Caco-2 (cell line): ENCODE results near the gene HOXC10. TPM values are rescaled to one million over a fixed set of nuclear protein-coding genes. Genes with fewer than 3 reads are reported as not detected.

ENCODE experiments used
- BruUV-seq: library from RNA; stranded (reverse); fragments of 400-500 nt; replicated peaks from 2 replicates; lab custom pipeline; 2021; lab: Mats Ljungman, UMichigan
- CTCF ChIA-PET: fragments of 300-600 bp; sonication (Branson Sonifier 250); formaldehyde crosslinking; loops from one replicate; lab custom pipeline; 2022; ENCODE audit warnings: antibody characterized with exemption; lab: Charles Lee
- POLR2A ChIA-PET: fragments of 300-600 bp; sonication (Branson Sonifier 250); formaldehyde crosslinking; loops from one replicate; lab custom pipeline; 2022; ENCODE audit warnings: antibody characterized with exemption; lab: Charles Lee
- DNase-seq, 2 experiments: peaks; one replicate each; pipeline versions ENCODE4 v3.0.0 to v3.0.0-alpha.2; 2020 to 2022
- H3K27me3 ChIP-seq: replicated peaks from 2 replicates; pipeline ENCODE4 v1.6.0; 2011; ENCODE audit warnings: low read length; ENCODE audit not compliant: control insufficient read depth, insufficient read depth
- H3K36me3 ChIP-seq: 2 replicates; pipeline ENCODE4 v1.5.1; 2011; ENCODE audit warnings: low read length; ENCODE audit not compliant: control insufficient read depth, insufficient read depth
- H3K4me1 ChIP-seq: fragments of 250-450 bp; sonication (Bioruptor Pico); 2 replicates; pipeline ENCODE4 v1.5.1; 2020; ENCODE audit warnings: mild to moderate bottlenecking
- H3K4me3 ChIP-seq: 2 replicates; pipeline ENCODE4 v1.5.1; 2011; ENCODE audit warnings: low read depth, mild to moderate bottlenecking, control low read depth, low read length
- H3K9me3 ChIP-seq: fragments of 250-450 bp; sonication (Bioruptor Pico); 2 replicates; pipeline ENCODE4 v1.5.1; 2020; ENCODE audit warnings: mild to moderate bottlenecking, moderate library complexity
- H3K27ac Mint-ChIP-seq: one replicate; pipeline ENCODE4 v1.8.0; 2022; ENCODE audit warnings: mixed read lengths; ENCODE audit not compliant: unreplicated experiment
- H3K27me3 Mint-ChIP-seq: one replicate; pipeline ENCODE4 v1.8.0; 2022; ENCODE audit warnings: mixed read lengths; ENCODE audit not compliant: insufficient read depth, unreplicated experiment
- H3K36me3 Mint-ChIP-seq: one replicate; pipeline ENCODE4 v1.8.0; 2022; ENCODE audit warnings: mild to moderate bottlenecking, mixed read lengths; ENCODE audit not compliant: insufficient read depth, unreplicated experiment
- H3K4me1 Mint-ChIP-seq: one replicate; pipeline ENCODE4 v1.8.0; 2022; ENCODE audit warnings: low read depth, mixed read lengths; ENCODE audit not compliant: unreplicated experiment
- H3K4me3 Mint-ChIP-seq: one replicate; pipeline ENCODE4 v1.8.0; 2022; ENCODE audit warnings: mild to moderate bottlenecking, moderate library complexity, mixed read lengths; ENCODE audit not compliant: unreplicated experiment
- H3K9me3 Mint-ChIP-seq: one replicate; pipeline ENCODE4 v1.8.0; 2022; ENCODE audit warnings: mixed read lengths; ENCODE audit not compliant: unreplicated experiment
- CTCF ChIP-seq, 2 experiments: fragments of 200-600 bp in 1 of 2; IDR thresholded peaks; 1 replicate in 1 of 2; 2 replicates in 1 of 2; pipeline versions ENCODE4 v1.5.1 to v1.8.0; 2011 to 2022; ENCODE audit warnings: antibody characterized with exemption in 1 of 2, control low read depth in 1 of 2, inconsistent platforms in 1 of 2, low read depth in 1 of 2, low read length in 1 of 2, mild to moderate bottlenecking in 1 of 2, moderate library complexity in 1 of 2; ENCODE audit not compliant: insufficient read depth in 1 of 2, severe bottlenecking in 1 of 2, unreplicated experiment in 1 of 2
- intact Hi-C: fragments of 100-400 bp; cut with micrococcal nuclease; formaldehyde crosslinking; loops from one replicate; pipeline ENCODE4 v1.10.0; 2022; ENCODE audit not compliant: unreplicated experiment
- total RNA-seq: library from RNA; stranded (reverse); gene quantifications from 2 replicates; pipeline ENCODE4 v1.2.3, GENCODE V29; 2022

The HOXC10 gene
- total RNA-seq, 1 experiment from 2014 or later, result 4.0 TPM

DNA sequence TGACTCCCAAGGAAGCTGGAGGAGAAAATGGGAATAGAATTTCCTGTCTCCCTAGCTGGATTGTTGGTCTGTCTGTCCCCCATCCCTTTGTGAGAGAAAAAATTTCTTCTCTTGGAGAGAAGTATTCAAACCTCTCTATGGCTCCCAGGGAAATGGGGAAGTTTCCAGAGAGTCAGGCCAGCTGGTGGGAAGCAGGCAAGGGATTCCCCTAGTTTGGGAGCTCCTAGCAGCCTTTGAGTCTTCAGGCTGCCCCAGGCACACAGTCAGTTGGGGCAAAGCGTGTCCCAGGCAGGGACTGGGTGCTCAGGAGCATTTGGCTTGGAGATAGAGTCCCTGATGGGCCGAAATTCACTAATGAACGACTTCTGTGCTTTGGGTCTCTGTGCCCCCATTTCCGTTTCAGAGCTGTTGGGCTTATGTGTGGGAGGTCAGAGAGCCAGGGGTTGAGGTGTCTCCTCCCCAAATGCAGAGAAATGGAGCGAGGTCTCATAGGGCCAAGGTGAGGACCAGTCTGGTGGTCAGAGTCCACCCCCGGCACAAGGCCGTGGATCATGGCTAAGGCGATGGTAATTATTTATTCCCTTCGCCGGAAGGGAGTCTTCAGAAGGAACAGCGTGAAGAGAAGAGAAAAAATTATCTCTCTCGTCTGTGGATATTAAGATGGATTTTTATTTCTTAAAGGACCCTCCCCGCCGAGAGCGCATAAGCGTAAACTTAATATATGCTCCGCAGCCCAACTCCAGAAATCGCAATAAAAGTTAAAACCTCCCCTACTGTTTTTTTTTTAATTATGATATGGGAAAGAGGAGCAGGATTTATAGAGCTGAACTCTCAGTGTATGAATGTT, 8.4 kb downstream of the HOXC10 start:
- CTCF ChIA-PET, result interaction anchor here (1.1 kb wide), 1 partner anchor 8 kb away, joined by 4 read pairs; the partner anchor contains the start of gene HOXC10
- no peaks in the 10 kb centered on the region for H3K9me3 Mint-ChIP-seq
- no TSS peak for BruUV-seq
- intact Hi-C loops, result no loop called here
- peak overlapping the region; percentile 97 for H3K27ac Mint-ChIP-seq
- no peaks in the 10 kb centered on the region for H3K27me3 Mint-ChIP-seq
- POLR2A ChIA-PET, result no interaction called here
- H3K27me3 ChIP-seq, result no peaks in the 10 kb centered on the region
- peaks cover 14% of the 10 kb centered on the region for H3K36me3 Mint-ChIP-seq
- peaks cover 18% of the 10 kb centered on the region for H3K4me1 ChIP-seq
- H3K4me3 Mint-ChIP-seq, result peak overlapping the region; percentile 89
- no peaks in the 10 kb centered on the region for H3K9me3 ChIP-seq
- no peak for TF ChIP-seq CTCF (IDR thresholded peaks at IDR 0.05; ENCODE audit: insufficient read depth in 1 of 2, low read depth in 1 of 2, low read length in 1 of 2, severe bottlenecking in 1 of 2, unreplicated experiment in 1 of 2)
- peaks cover 24% of the 10 kb centered on the region for H3K4me1 Mint-ChIP-seq
- no peaks in the 10 kb centered on the region for H3K36me3 ChIP-seq
- peak overlapping the region; percentile 63 for H3K4me3 ChIP-seq
- DNase-seq, result no peak

- ChIA-PET POLR2A (no interaction called here), CTCF (interaction anchor here (1.1 kb wide), 1 partner anchor 9 kb away, joined by 4 read pairs; the partner anchor contains the start of gene HOXC10)
- no TSS peak for BruUV-seq
- Histone ChIP-seq H3K27me3 (no peaks in the 10 kb centered on the region), H3K36me3 (no peaks in the 10 kb centered on the region), H3K4me3 (peak overlapping the region; percentile 63), H3K4me1 (peaks cover 13% of the 10 kb centered on the region), H3K9me3 (no peaks in the 10 kb centered on the region)
- H3K9me3 Mint-ChIP-seq, result no peaks in the 10 kb centered on the region
- TF ChIP-seq CTCF (IDR thresholded peaks at IDR 0.05; ENCODE audit: insufficient read depth in 1 of 2, low read depth in 1 of 2, low read length in 1 of 2, severe bottlenecking in 1 of 2, unreplicated experiment in 1 of 2), result no peak
- H3K36me3 Mint-ChIP-seq, result peaks cover 14% of the 10 kb centered on the region
- DNase-seq, result no peak
- no peaks in the 10 kb centered on the region for H3K27me3 Mint-ChIP-seq
- intact Hi-C loops, result no loop called here
- peaks cover 18% of the 10 kb centered on the region for H3K4me1 Mint-ChIP-seq
- H3K27ac Mint-ChIP-seq, result peak overlapping the region; percentile 97
- peak overlapping the region; percentile 89 for H3K4me3 Mint-ChIP-seq
Measured at GRCh38 chr12:53994009-53994263, 9.0 kb downstream of the HOXC10 start.

- Mint-ChIP-seq H3K4me3 (peak overlapping the region; percentile 89), H3K27ac (peak overlapping the region; percentile 97), H3K36me3 (peaks cover 14% of the 10 kb centered on the region), H3K27me3 (no peaks in the 10 kb centered on the region), H3K4me1 (peaks cover 13% of the 10 kb centered on the region), H3K9me3 (no peaks in the 10 kb centered on the region)
- no peaks in the 10 kb centered on the region for H3K9me3 ChIP-seq
- ChIA-PET CTCF (interaction anchor here (0.6 to 1.8 kb wide), 8 partner anchors 9 to 355 kb away, joined by 3 to 9 read pairs (median 6); partner anchors contain the start of gene HOXC10), POLR2A (interaction anchor here (0.6 kb wide), 1 partner anchor 54 kb away, joined by 3 read pairs; no protein-coding TSS in a partner anchor)
- no peaks in the 10 kb centered on the region for H3K36me3 ChIP-seq
- intact Hi-C loops, result no loop called here
- peak; percentile 64 to 67 for DNase-seq
- no peak for TF ChIP-seq CTCF (IDR thresholded peaks at IDR 0.05; ENCODE audit: insufficient read depth in 1 of 2, low read depth in 1 of 2, low read length in 1 of 2, severe bottlenecking in 1 of 2, unreplicated experiment in 1 of 2)
- peaks cover 11% of the 10 kb centered on the region for H3K4me1 ChIP-seq
- peak overlapping the region; percentile 63 for H3K4me3 ChIP-seq
- no peaks in the 10 kb centered on the region for H3K27me3 ChIP-seq
- no TSS peak for BruUV-seq
Measured at GRCh38 chr12:53994264-53995001, 9.5 kb downstream of the HOXC10 start.
